HK-2 (cell line): ENCODE measurements around the gene RPS15.

ENCODE experiments used
- DNase-seq: peaks from one replicate; pipeline ENCODE4 v3.0.0-alpha.2; 2018; ENCODE audit not compliant: unreplicated experiment

Gene RPS15

DNA sequence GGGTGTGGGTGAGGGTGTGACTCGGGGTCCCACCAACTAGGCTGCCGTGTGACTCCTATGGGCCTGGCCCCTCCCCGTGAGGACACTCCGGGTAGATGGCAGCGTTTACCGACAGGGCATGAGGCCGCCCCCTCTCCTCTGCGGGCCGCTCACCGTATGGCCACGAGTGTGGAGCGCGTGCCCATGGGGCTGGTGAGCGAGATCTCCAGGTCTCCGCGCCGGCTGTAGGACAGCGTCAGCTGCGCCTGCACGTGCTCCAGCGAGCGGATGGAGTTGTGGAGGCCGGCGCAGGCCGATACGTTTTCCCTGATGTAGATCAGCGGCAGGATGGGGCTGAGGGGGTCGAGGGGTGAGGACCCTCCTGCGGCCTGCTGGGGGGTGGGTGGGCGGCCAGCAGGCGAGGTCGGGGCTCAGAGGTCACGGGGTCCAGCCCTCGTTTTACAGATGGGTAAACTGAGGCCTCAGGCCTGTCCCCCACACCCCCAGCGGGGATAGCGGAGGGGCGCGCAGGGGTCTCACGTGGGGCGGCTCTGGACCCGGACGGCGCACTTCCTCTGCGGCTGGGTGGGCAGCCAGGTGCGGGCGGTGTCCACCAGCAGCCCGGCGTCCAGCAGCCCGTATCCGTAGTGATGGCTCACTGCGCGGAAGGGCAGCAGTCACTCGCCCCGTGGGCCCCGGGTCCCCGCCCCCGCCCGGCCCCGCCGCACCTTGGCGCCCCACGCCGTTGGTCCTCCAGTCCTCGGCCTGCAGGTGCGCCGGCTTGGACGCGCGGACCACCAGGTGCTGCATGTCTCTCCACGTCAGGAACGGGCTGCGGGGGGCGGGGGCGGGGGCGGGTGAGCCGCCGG, 45.2 kb downstream of the RPS15 start:
- DNase-seq, result no peak

DNA sequence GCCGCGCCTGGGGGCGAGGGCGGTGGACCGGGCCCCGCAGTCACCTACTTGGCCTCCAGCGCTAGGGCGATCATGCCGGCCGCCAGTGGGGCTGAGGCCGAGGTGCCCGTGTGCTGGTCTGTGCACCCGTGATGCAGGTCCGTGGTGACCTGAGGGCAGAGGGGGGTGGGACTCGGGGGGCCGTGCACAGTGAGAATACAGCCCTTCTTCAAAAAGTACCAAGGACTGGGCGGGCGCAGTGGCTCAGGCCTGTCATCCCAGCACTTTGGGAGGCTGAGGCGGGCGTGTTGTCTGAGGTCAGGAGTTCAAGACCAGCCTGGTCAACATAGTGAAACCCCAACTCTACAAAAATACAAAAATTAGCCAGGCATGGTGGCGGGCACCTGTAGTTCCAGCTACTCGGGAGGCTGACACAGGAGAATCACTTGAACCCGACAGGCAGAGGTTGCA, 45.8 kb downstream of the RPS15 start:
- no peak for DNase-seq

DNA sequence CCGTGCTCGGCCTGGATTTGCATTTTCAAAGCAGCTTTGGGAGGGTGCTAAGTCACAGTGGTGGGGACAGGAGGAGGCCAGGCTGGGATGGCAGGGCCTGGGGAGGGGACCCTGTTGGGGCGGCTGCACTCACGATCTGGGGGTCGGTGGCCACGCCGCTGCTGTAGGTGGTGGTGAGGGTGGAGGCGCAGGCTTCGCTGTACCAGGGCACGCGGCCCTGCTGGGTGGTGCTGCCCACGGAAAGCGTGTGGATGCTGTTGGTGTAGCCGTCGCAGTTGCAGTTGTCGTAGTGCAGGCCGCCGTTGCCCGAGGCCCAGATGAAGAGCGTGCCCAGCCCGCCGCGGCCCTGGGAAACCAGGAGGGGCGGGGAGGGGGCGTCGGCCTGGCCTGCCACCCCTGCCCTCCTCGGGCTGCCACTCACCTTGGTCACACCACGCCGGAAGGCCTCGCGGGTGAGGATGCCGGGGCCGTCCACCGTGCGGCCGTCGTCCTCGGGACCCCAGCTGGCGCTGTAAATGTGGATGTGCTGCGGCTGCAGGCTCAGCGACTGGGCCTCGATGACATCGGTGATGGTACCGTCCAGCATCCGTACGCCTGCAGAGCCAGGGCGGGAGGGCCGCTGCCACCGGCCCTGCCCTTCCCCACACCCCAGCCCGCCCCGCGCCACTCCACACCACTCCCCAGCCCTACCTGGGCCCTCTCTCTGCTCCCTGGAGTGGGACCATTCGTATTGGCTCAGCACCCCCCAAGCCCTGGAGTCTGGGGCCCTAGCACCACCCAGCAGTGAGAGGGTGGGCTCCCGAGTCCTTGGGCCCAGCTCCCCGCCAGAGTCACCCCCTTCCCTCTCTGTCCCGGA, 48.8 kb downstream of the RPS15 start:
- no peak for DNase-seq

DNA sequence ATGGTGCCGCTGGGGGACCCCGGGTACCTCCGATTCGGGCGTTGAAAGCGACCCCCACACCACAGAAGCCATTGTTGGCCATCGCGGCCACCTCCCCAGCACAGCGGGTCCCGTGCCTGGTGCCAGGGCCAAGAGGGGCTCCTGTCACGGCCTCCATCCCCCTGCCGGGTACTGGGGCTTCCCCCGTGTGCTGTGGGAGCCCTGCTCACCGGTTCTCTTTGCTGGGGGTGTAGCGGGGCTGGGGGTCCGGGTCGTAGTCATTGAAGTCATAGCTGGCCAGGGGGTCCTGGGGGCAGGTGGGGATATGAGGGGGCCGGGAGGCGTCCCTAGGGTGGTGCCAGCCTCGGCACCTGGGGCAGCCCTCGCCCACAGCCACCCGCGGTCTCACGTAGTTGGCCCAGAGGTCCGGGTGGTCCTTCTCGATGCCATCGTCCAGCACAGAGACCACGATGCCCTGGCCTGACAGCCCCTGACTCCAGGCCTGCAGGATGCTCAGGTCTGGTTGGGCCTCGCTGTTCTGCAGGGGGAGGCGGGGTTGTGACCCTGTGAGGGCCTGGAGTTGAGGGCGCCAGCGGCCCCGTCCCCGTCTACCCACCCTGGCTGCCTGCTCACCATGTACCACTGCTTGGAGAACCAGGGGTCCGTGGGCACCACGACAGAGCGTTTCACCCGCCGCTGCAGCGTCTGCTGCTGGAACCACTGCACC, 49.5 kb downstream of the RPS15 start:
- no peak for DNase-seq

DNA sequence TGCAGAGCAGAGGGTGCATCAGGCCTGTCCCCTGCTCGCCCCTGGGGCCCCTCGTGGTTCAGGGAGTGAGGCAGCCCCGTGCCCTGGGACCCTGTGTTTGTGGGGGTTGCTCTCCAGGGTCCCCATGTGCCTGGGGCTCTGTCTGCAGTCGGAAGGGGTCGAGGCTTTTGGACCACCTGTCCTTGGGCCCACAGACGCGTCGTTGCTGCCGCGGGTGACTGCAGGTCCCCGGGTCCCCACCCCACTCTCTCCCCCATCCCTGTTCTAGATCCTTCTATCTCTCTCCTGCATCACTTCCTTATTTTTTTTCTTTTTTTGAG, 50.0 kb downstream of the RPS15 start:
- no peak for DNase-seq

DNA sequence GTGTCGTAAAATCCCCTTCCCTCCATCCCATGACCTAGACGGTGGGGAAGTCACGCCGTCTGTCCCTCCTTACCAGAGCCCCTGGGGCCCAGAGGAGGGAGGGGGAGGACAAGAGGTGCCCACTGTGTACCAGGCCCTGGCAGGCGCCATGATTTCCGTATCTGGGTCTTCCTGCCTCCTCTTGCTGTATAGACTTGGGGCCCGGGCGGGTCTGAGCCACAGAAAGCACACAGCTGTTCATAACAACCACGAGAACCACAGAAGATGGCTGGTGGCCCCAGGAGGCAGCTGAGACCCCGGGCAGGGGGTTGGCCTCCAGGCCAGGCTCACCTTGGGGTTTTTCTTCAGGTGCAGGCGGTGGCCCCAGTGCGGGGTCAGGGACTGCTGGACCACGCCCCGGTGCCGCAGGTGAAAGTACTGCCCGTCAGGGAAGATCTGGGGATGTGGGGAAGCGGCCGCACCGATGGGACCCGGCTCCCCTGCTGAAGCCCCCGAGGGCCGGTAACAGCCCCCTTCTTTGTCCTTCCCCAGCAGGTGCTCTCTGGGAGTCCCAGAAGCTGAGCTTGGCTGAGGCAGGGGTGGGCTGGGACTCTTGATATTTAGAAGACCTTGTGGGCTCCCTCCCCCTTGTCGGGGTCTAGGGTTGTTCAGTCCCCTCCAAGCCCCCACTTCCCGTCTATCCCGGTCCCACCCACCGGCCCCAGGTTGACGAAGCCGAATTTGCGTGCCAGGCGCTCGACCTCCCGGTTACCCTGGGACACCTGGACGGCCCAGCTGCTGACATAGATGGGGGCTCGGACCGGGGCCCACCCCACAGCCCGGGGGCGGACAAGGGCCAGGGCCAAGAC, 51.5 kb downstream of the RPS15 start:
- DNase-seq, result no peak
